K562 (cell line): ENCODE measurements around the gene GAS2L2. TPM values are rescaled to one million over a fixed set of nuclear protein-coding genes. Genes with fewer than 3 reads are reported as not detected.

Experiments used
- ATAC-seq: fragments of 200-7000 bp; cut with Tn5 transposase; 3 replicates; pipeline ENCODE4 v1.9.1; 2020; ENCODE audit warnings: moderate library complexity
- BruUV-seq: library from RNA; stranded (reverse); fragments of 400-500 nt; replicated peaks from 2 replicates; lab custom pipeline; 2021; lab: Mats Ljungman, UMichigan
- CTCF ChIA-PET: fragments of 300-600 bp; formaldehyde crosslinking; extraction: SDS; loops from one replicate; lab custom pipeline; 2021; ENCODE audit warnings: low intra/inter-chr PET ratio; lab: Yijun Ruan, JAX
- POLR2A ChIA-PET: fragments of 300-600, 350-650 bp; sonication (Branson Sonifier 250); formaldehyde crosslinking; extraction: SDS; loops from one replicate; lab custom pipeline; 2021; ENCODE audit warnings: antibody characterized with exemption, inconsistent platforms; lab: Yijun Ruan, JAX
- DNase-seq, 4 experiments: peaks; one replicate each; pipeline versions ENCODE4 v3.0.0 to v3.0.0-alpha.2; 2011 to 2018; ENCODE audit warnings: low spot score in 3 of 4, mixed read lengths in 3 of 4; ENCODE audit errors: extremely low read depth in 1 of 4
- FAIRE-seq: peaks from 2 replicates; lab custom pipeline; 2011; peaks lifted over from hg19 to GRCh38; lab: Jason Lieb, UNC
- H2AFZ ChIP-seq: 2 replicates; pipeline ENCODE4 v1.6.0; 2011; ENCODE audit warnings: low read depth, low read length, control low read depth, inconsistent platforms
- H3K27ac ChIP-seq: fragments of 200-600 bp; 3 replicates; pipeline ENCODE4 v1.8.0; 2011; ENCODE audit warnings: low read depth, mild to moderate bottlenecking, control low read depth, inconsistent platforms, low read length, moderate library complexity, mixed read lengths; ENCODE audit errors: extremely low read depth
- H3K27me3 ChIP-seq, 2 experiments: fragments of 300-600 bp in 1 of 2; 2 replicates in 1 of 2; 3 replicates in 1 of 2; pipeline versions ENCODE4 v1.6.0 to v1.8.0; 2011; ENCODE audit warnings: inconsistent platforms in 2 of 2, low read length in 2 of 2, mild to moderate bottlenecking in 1 of 2, mixed read lengths in 1 of 2, moderate library complexity in 1 of 2; ENCODE audit not compliant: control insufficient read depth in 2 of 2, insufficient read depth in 2 of 2
- H3K36me3 ChIP-seq: fragments of 300-600 bp; 3 replicates; pipeline ENCODE4 v1.8.0; 2011; ENCODE audit warnings: mild to moderate bottlenecking, low read length, inconsistent platforms; ENCODE audit not compliant: control insufficient read depth, insufficient read depth
- H3K4me1 ChIP-seq, 2 experiments: fragments of 200-600 bp in 1 of 2; replicated peaks in 1 of 2; 2 replicates in 1 of 2; 3 replicates in 1 of 2; pipeline versions ENCODE4 v1.5.1 to v1.8.0; 2011; ENCODE audit warnings: inconsistent platforms in 2 of 2, low read length in 2 of 2, mild to moderate bottlenecking in 1 of 2, mixed read lengths in 1 of 2, moderate library complexity in 1 of 2; ENCODE audit not compliant: control insufficient read depth in 2 of 2, insufficient read depth in 2 of 2
- H3K4me2 ChIP-seq: 2 replicates; pipeline ENCODE4 v1.6.1; 2011; ENCODE audit warnings: low read length, control low read depth, inconsistent platforms, mixed read lengths; ENCODE audit not compliant: insufficient read depth
- H3K4me3 ChIP-seq: fragments of 200-600 bp; sonication (generic), shearing (Covaris generic); 2 replicates; pipeline ENCODE4 v1.5.1; 2016; ENCODE audit warnings: control low read depth, inconsistent platforms
- H3K79me2 ChIP-seq: fragments of 200-600 bp; 3 replicates; pipeline ENCODE4 v1.8.0; 2011; ENCODE audit warnings: low read length, inconsistent platforms; ENCODE audit not compliant: control insufficient read depth, insufficient read depth
- H3K9ac ChIP-seq, 2 experiments: 2 replicates each; pipeline versions ENCODE4 v1.6.0 to v1.6.1; 2011; ENCODE audit warnings: low read depth in 2 of 2, low read length in 2 of 2, control low read depth in 1 of 2, inconsistent platforms in 1 of 2, mild to moderate bottlenecking in 1 of 2, mixed read lengths in 1 of 2; ENCODE audit not compliant: insufficient read depth in 1 of 2
- H3K9me1 ChIP-seq: one replicate; pipeline ENCODE4 v1.6.0; 2011; ENCODE audit warnings: inconsistent platforms, mild to moderate bottlenecking, low read length, moderate library complexity; ENCODE audit not compliant: control insufficient read depth, insufficient read depth
- H3K9me3 ChIP-seq: replicated peaks from 2 replicates; pipeline ENCODE4 v1.5.1; 2011; ENCODE audit warnings: low read depth, low read length, inconsistent platforms; ENCODE audit not compliant: control insufficient read depth, insufficient read depth
- H4K20me1 ChIP-seq: replicated peaks from 2 replicates; pipeline ENCODE4 v1.6.1; 2011; ENCODE audit warnings: low read length, inconsistent platforms, mixed read lengths; ENCODE audit not compliant: control insufficient read depth, insufficient read depth
- AFF1 ChIP-seq, 2 experiments: fragments of 450-650 bp; IDR thresholded peaks; 2 replicates each; pipeline ENCODE4 v1.6.1; 2018; ENCODE audit warnings: mild to moderate bottlenecking in 2 of 2, low read depth in 1 of 2; ENCODE audit not compliant: partially characterized antibody in 2 of 2
- ARNT ChIP-seq, 2 experiments: fragments of 450-650 bp; IDR thresholded peaks; 2 replicates each; pipeline ENCODE4 v1.6.1; 2016; ENCODE audit warnings: mild to moderate bottlenecking in 1 of 2
- L3MBTL2 ChIP-seq: fragments of 450-650 bp; IDR thresholded peaks from 2 replicates; pipeline ENCODE4 v1.6.1; 2016; ENCODE audit warnings: mild to moderate bottlenecking, moderate library complexity
- PRMT5 ChIP-seq: sonication (generic); formaldehyde crosslinking; IDR thresholded peaks from 2 replicates; pipeline ENCODE4 v1.5.0; 2020; ENCODE audit warnings: missing genetic modification reagents
- RBFOX2 ChIP-seq: fragments of 200-400 bp; formaldehyde crosslinking; IDR thresholded peaks from 2 replicates; pipeline ENCODE4 v1.6.1; 2017; ENCODE audit warnings: low read depth, mild to moderate bottlenecking, low read length, moderate library complexity
- RCOR1 ChIP-seq, 2 experiments: IDR thresholded peaks; 2 replicates each; pipeline ENCODE4 v1.6.1; 2012; ENCODE audit warnings: low read depth in 2 of 2, low read length in 2 of 2, borderline replicate concordance in 1 of 2, improper control_type of control experiment in 1 of 2
- SMAD1 ChIP-seq: fragments of 150-350 bp; IDR thresholded peaks from 2 replicates; pipeline ENCODE4 v1.6.1; 2014; ENCODE audit warnings: low read length, low read depth; ENCODE audit not compliant: partially characterized antibody
- TBL1XR1 ChIP-seq, 2 experiments: IDR thresholded peaks; 2 replicates each; pipeline ENCODE4 v1.6.1; 2012; ENCODE audit warnings: improper control_type of control experiment in 2 of 2, low read length in 2 of 2, mild to moderate bottlenecking in 1 of 2
- THRA ChIP-seq: fragments of 450-650 bp; IDR thresholded peaks from 2 replicates; pipeline ENCODE4 v1.6.1; 2017; ENCODE audit warnings: mild to moderate bottlenecking, moderate library complexity
- ZBTB1 ChIP-seq: sonication (generic); formaldehyde crosslinking; IDR thresholded peaks from 2 replicates; pipeline ENCODE4 v1.8.1; 2023; ENCODE audit warnings: missing genetic modification reagents, low read depth, mild to moderate bottlenecking, borderline replicate concordance
- ZBTB26 ChIP-seq: fragments of 450-650 bp; formaldehyde crosslinking; IDR thresholded peaks from 2 replicates; pipeline ENCODE4 v1.4.0; 2022; ENCODE audit warnings: missing genetic modification characterization
- ZFP36 ChIP-seq: fragments of 150-350 bp; IDR thresholded peaks from 2 replicates; pipeline ENCODE4 v1.6.1; 2018; ENCODE audit warnings: low read length, low read depth; ENCODE audit not compliant: partially characterized antibody
- WGBS: fragments of 100-300 bp; shearing (Covaris generic); methylation state at CpG from one replicate; pipeline ENCODE4 v1.1.6; 2016; ENCODE audit warnings: low coverage, mixed read lengths; ENCODE audit not compliant: insufficient coverage; ENCODE audit errors: missing lambda C conversion rate; 5-methylcytosine and 5-hydroxymethylcytosine counted together
- in situ Hi-C: fragments of 300-500 bp; cut with MboI; formaldehyde crosslinking; loops from 4 replicates; pipeline ENCODE4 v1.15.0; 2018; ENCODE audit warnings: inconsistent platforms, mixed read lengths
- intact Hi-C: fragments of 100-400 bp; cut with micrococcal nuclease; formaldehyde crosslinking; loops from 2 replicates; pipeline ENCODE4 v1.14.2; 2022
- polyA plus RNA-seq, 8 experiments: library from polyadenylated mRNA; depleted of rRNA in 4 of 8; stranded (reverse) in 5 of 8; unstranded in 3 of 8; fragments of >200 nt; fragmentation: Nextera tagmentation in 2 of 8; fragmentation: Illumina TruSeq in 1 of 8; extraction: Ambion mirVana in 2 of 8; extraction: Trizol in 1 of 8; gene quantifications; 2 replicates each; pipeline versions ENCODE4 v1.2.1 to v1.2.3, GENCODE V29; 2011 to 2014; ENCODE audit warnings: inconsistent platforms in 1 of 8, missing spikeins in 1 of 8
- total RNA-seq, 7 experiments: library from RNA; depleted of rRNA in 6 of 7; stranded (reverse); fragments of >200 nt in 6 of 7; fragmentation: Illumina TruSeq in 2 of 7; extraction: Trizol in 2 of 7; gene quantifications; 2 replicates each; pipeline versions ENCODE4 v1.2.1 to v1.2.3, GENCODE V29; 2011 to 2021; ENCODE audit warnings: low replicate concordance in 1 of 7

Gene GAS2L2
- total and polyA plus RNA-seq, 9 of the 15 experiments (the other 6 are each of a cell fraction or from before 2014, with no cell fraction given) = not detected

- H3K79me2 ChIP-seq = no peaks in the 10 kb centered on the region
- FAIRE-seq (no peak), ATAC-seq (peak; percentile 70), DNase-seq (no peak)
- intact Hi-C loops = no loop called here
- H3K9me3 ChIP-seq = no peaks in the 10 kb centered on the region
- no peak overlapping the region for H2AFZ ChIP-seq
- no peaks in the 10 kb centered on the region for H4K20me1 ChIP-seq
- H3K4me2 ChIP-seq = no peak overlapping the region
- in situ Hi-C loops = no loop called here
- ChIA-PET CTCF (no interaction called here), POLR2A (interaction anchor here (0.7 to 2.4 kb wide), 2 partner anchors 22 to 29 kb away, joined by 3 to 7 read pairs; partner anchors contain the start of gene TAF15)
- H3K36me3 ChIP-seq = no peaks in the 10 kb centered on the region
- no TSS peak for BruUV-seq
- H3K9ac ChIP-seq = no peak overlapping the region
- H3K27me3 ChIP-seq = peaks cover 21 to 40% of the 10 kb centered on the region in 2 experiments; a peak in 4 of 5 replicates
- no peak overlapping the region for H3K4me3 ChIP-seq
- no peaks in the 10 kb centered on the region for H3K9me1 ChIP-seq
- no peak overlapping the region for H3K27ac ChIP-seq
- H3K4me1 ChIP-seq = no peaks in the 10 kb centered on the region; a peak in 1 of 5 replicates
- TF ChIP-seq RCOR1 (IDR thresholded peaks at IDR 0.05; ENCODE audit: borderline replicate concordance in 1 of 2, low read depth in 2 of 2, low read length in 2 of 2) = no peak
- TF ChIP-seq ZFP36 = no peak
- TF ChIP-seq ARNT (IDR thresholded peaks at IDR 0.05) = no peak
- no peak for TF ChIP-seq RBFOX2
- no peak for TF ChIP-seq SMAD1
- peak in 1 of 2 experiments; percentile 58 for TF ChIP-seq AFF1 (IDR thresholded peaks at IDR 0.05; ENCODE audit: low read depth in 1 of 2, partially characterized antibody in 2 of 2)
- no peak for TF ChIP-seq ZBTB26 (CRISPR knock-in tag)
- no peak for TF ChIP-seq ZBTB1 (CRISPR knock-in tag)
- peak; percentile 76 for TF ChIP-seq L3MBTL2
- TF ChIP-seq THRA = no peak
- no peak for TF ChIP-seq TBL1XR1 (IDR thresholded peaks at IDR 0.05; ENCODE audit: low read length in 2 of 2)
- no peak for TF ChIP-seq PRMT5 (CRISPR knock-in tag)
- WGBS = 0% methylated on average over 3 of the region's 3 CpGs
Measured at GRCh38 chr17:35786941-35787432, 33.9 kb upstream of the GAS2L2 start.
